Measurements from ENCODE around the gene SPDYE5.

SPDYE5 gene

DNA sequence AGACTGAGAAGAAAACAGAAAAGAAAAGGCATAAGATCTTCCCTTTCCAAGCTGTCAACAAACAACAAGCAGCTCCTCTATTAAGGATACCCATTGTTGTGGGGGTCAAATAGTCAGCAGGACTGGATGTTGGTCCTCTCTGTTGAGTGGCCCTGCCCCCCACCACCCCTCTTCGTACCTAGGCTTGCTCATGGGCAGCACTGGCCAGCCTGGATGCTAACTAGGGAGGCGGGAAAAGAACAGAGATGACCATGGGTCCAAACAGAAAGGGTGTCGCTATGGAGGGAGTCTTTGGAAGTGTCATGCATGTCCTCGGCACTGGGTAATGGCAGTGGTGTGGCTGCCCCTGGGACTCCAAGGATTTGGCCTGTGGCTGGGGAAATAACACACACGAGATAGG lies 45.6 kb downstream of the SPDYE5 start:
- DNase-seq: no peak

DNA sequence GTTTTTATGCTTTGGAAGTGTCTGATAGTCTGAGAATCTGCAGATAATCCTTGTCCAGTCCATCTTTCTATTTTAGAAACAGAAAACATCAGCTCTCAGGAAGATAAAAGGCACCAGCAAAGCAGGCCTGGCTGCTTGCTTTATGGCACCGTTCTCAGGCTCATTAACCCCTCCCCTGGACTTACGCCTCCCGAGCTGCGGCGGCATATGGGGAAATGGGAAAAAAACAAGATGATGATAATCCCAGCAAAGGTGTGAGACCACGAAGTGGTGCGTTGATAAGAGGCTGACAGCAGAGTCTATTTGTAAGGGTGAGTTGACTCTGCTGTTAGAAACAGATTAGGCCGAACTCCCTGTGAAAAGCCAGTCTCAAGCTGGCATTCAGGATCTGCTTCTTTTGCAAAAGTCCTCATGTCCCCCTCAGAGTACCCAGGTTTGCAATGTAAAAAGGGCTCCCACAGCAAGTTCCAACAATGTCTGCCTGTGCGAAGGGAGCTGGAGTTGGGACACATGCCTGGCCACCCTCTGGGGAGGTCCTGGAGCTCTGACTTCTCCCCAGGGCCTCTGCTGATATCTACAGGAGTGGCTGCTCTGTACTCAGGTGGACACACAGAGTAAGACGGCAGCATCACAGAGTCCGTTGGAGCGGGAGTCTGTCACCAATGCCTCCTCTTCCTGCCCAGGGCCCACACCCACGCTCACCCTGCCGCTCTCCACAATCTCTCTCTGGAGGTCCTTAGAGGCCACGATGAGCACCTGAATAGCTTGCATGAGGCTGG lies 54.3 kb downstream of the SPDYE5 start:
- no peak for DNase-seq

Data from DMS79 (cell line).